H1 (cell line): ENCODE results near the gene CXCL17. TPM values are rescaled to one million over a fixed set of nuclear protein-coding genes. Genes with fewer than 3 reads are reported as not detected.

Experiments used
- CTCF ChIA-PET: fragments of 300-600 bp; sonication (Branson Sonifier 250); formaldehyde crosslinking; loops from one replicate; lab custom pipeline; 2021; ENCODE audit not compliant: partially characterized antibody; lab: Charles Lee
- POLR2A ChIA-PET: fragments of 300-600 bp; sonication (Branson Sonifier 250); formaldehyde crosslinking; loops from one replicate; lab custom pipeline; 2021; ENCODE audit warnings: inconsistent platforms; ENCODE audit not compliant: partially characterized antibody; lab: Charles Lee
- DNase-seq, 2 experiments: peaks; one replicate each; pipeline versions ENCODE4 v3.0.0 to v3.0.0-alpha.2; 2010 to 2022; ENCODE audit warnings: low spot score in 2 of 2, low read depth in 1 of 2, mixed read lengths in 1 of 2
- FAIRE-seq: peaks from 2 replicates; lab custom pipeline; 2011; peaks lifted over from hg19 to GRCh38; lab: Jason Lieb, UNC
- H2AFZ ChIP-seq: 2 replicates; pipeline ENCODE4 v1.8.1; 2012; ENCODE audit warnings: low read length, inconsistent platforms
- H2AK5ac ChIP-seq: 2 replicates; pipeline ENCODE4 v1.6.1; 2013; ENCODE audit warnings: low read depth, low read length
- H2BK120ac ChIP-seq: replicated peaks from 2 replicates; pipeline ENCODE3; 2013; ENCODE audit warnings: low read depth, low read length, inconsistent platforms
- H2BK12ac ChIP-seq: 2 replicates; pipeline ENCODE4 v1.6.1; 2013; ENCODE audit warnings: low read depth, low read length
- H2BK15ac ChIP-seq: 2 replicates; pipeline ENCODE4 v1.6.1; 2013; ENCODE audit warnings: low read length
- H2BK20ac ChIP-seq: 2 replicates; pipeline ENCODE4 v1.6.1; 2013; ENCODE audit warnings: low read length
- H2BK5ac ChIP-seq: 2 replicates; pipeline ENCODE4 v1.6.1; 2013; ENCODE audit warnings: low read depth, low read length
- H3K14ac ChIP-seq: 2 replicates; pipeline ENCODE4 v1.6.1; 2013; ENCODE audit warnings: inconsistent platforms; ENCODE audit not compliant: insufficient read length
- H3K18ac ChIP-seq: 2 replicates; pipeline ENCODE4 v1.6.1; 2013; ENCODE audit warnings: low read length; ENCODE audit errors: extremely low read depth
- H3K23ac ChIP-seq: 2 replicates; pipeline ENCODE4 v1.6.1; 2013; ENCODE audit warnings: inconsistent platforms; ENCODE audit not compliant: insufficient read length
- H3K23me2 ChIP-seq: 2 replicates; pipeline ENCODE4 v1.6.1; 2013; ENCODE audit warnings: low read depth, low read length
- H3K27ac ChIP-seq: 2 replicates; pipeline ENCODE4 v1.6.1; 2011; ENCODE audit warnings: low read depth, low read length, inconsistent platforms
- H3K27me3 ChIP-seq, 4 experiments: replicated peaks in 1 of 4; 1 replicate in 1 of 4; 2 replicates in 3 of 4; pipeline versions ENCODE4 v1.6.1 to v1.8.1; 2011 to 2013; ENCODE audit warnings: low read length in 3 of 4, mild to moderate bottlenecking in 3 of 4, inconsistent platforms in 2 of 4, mixed read lengths in 2 of 4, moderate library complexity in 1 of 4; ENCODE audit not compliant: control insufficient read depth in 3 of 4, insufficient read depth in 3 of 4; ENCODE audit errors: extremely low read depth in 1 of 4
- H3K36me3 ChIP-seq, 4 experiments: 2 replicates each; pipeline versions ENCODE4 v1.6.1 to v1.8.1; 2011 to 2013; ENCODE audit warnings: mild to moderate bottlenecking in 4 of 4, low read length in 3 of 4, moderate library complexity in 2 of 4, control low read depth in 1 of 4, inconsistent platforms in 1 of 4; ENCODE audit not compliant: insufficient read depth in 4 of 4, control insufficient read depth in 2 of 4
- H3K4ac ChIP-seq: replicated peaks from 2 replicates; pipeline ENCODE3; 2013; ENCODE audit warnings: low read length, low read depth, mixed read lengths, inconsistent platforms; ENCODE audit not compliant: insufficient read length
- H3K4me1 ChIP-seq, 4 experiments: replicated peaks in 1 of 4; 1 replicate in 1 of 4; 2 replicates in 3 of 4; pipeline versions ENCODE4 v1.6.1 to v1.8.1; 2011 to 2013; ENCODE audit warnings: low read length in 3 of 4, inconsistent platforms in 2 of 4, mixed read lengths in 1 of 4; ENCODE audit not compliant: insufficient read depth in 4 of 4, control insufficient read depth in 3 of 4
- H3K4me2 ChIP-seq, 2 experiments: 2 replicates each; pipeline versions ENCODE4 v1.6.1 to v1.8.1; 2011 to 2013; ENCODE audit warnings: low read depth in 2 of 2, low read length in 2 of 2, control low read depth in 1 of 2, inconsistent platforms in 1 of 2, mild to moderate bottlenecking in 1 of 2; ENCODE audit not compliant: insufficient read depth in 1 of 2
- H3K4me3 ChIP-seq, 4 experiments: fragments of 200-600, 300-600 bp in 1 of 4; sonication (generic), shearing (Covaris generic), sonication (Bioruptor Twin) in 1 of 4; 2 replicates each; pipeline versions ENCODE4 v1.5.1 to v1.8.1; 2011 to 2016; ENCODE audit warnings: low read length in 4 of 4, low read depth in 3 of 4, control low read depth in 2 of 4, inconsistent platforms in 2 of 4, mild to moderate bottlenecking in 2 of 4, mixed read lengths in 1 of 4, moderate library complexity in 1 of 4; ENCODE audit not compliant: insufficient read depth in 2 of 4; ENCODE audit errors: extremely low read depth in 1 of 4
- H3K56ac ChIP-seq: replicated peaks from 2 replicates; pipeline ENCODE3; 2013; ENCODE audit warnings: low read depth, mild to moderate bottlenecking, mixed read lengths, low read length, inconsistent platforms; ENCODE audit not compliant: insufficient read length
- H3K79me1 ChIP-seq: 2 replicates; pipeline ENCODE4 v1.6.1; 2013; ENCODE audit warnings: low read depth, low read length, control low read depth
- H3K79me2 ChIP-seq, 2 experiments: 2 replicates each; pipeline versions ENCODE4 v1.6.1 to v1.8.1; 2012 to 2013; ENCODE audit warnings: low read length in 2 of 2, mild to moderate bottlenecking in 2 of 2, inconsistent platforms in 1 of 2; ENCODE audit not compliant: insufficient read depth in 2 of 2, control insufficient read depth in 1 of 2
- H3K9ac ChIP-seq, 4 experiments: replicated peaks in 1 of 4; 1 replicate in 1 of 4; 2 replicates in 3 of 4; pipeline versions ENCODE4 v1.6.1 to v1.8.1; 2011 to 2013; ENCODE audit warnings: low read depth in 3 of 4, low read length in 3 of 4, control low read depth in 2 of 4, mild to moderate bottlenecking in 2 of 4, moderate library complexity in 2 of 4, inconsistent platforms in 1 of 4; ENCODE audit errors: extremely low read depth in 1 of 4
- H3K9me3 ChIP-seq, 2 experiments: 2 replicates each; pipeline versions ENCODE4 v1.6.1 to v1.8.1; 2012 to 2013; ENCODE audit warnings: mild to moderate bottlenecking in 2 of 2, moderate library complexity in 2 of 2, control low read depth in 1 of 2, inconsistent platforms in 1 of 2, low read depth in 1 of 2, low read length in 1 of 2, mixed read lengths in 1 of 2; ENCODE audit not compliant: insufficient read depth in 2 of 2
- H4K20me1 ChIP-seq, 2 experiments: replicated peaks in 1 of 2; 2 replicates each; pipeline versions ENCODE3 to v1.8.1; 2011 to 2013; ENCODE audit warnings: inconsistent platforms in 2 of 2, low read length in 2 of 2, mild to moderate bottlenecking in 1 of 2; ENCODE audit not compliant: insufficient read depth in 2 of 2, control insufficient read depth in 1 of 2
- H4K5ac ChIP-seq: 2 replicates; pipeline ENCODE4 v1.6.1; 2013; ENCODE audit warnings: low read length, low read depth, mixed read lengths, inconsistent platforms; ENCODE audit not compliant: insufficient read length
- H4K8ac ChIP-seq: 2 replicates; pipeline ENCODE4 v1.8.0; 2013; ENCODE audit warnings: mild to moderate bottlenecking, moderate library complexity, low read length, inconsistent platforms; ENCODE audit not compliant: insufficient read depth; ENCODE audit errors: extremely low read depth
- H4K91ac ChIP-seq: replicated peaks from 2 replicates; pipeline ENCODE3; 2013; ENCODE audit warnings: low read length, mixed read lengths, inconsistent platforms; ENCODE audit not compliant: insufficient read length
- ASH2L ChIP-seq: fragments of 200-600, 300-600 bp; sonication (generic); IDR thresholded peaks from one replicate; pipeline ENCODE4 v1.7.1; 2017; ENCODE audit warnings: low read length
- ATF2 ChIP-seq: IDR thresholded peaks from 2 replicates; pipeline ENCODE4 v1.6.1; 2012; ENCODE audit warnings: low read length, inconsistent platforms
- CBX5 ChIP-seq: fragments of 300-800, 300-1000 bp; sonication (generic); IDR thresholded peaks from 2 replicates; pipeline ENCODE4 v1.7.1; 2016; ENCODE audit warnings: antibody characterized with exemption, low read length, low read depth
- CTBP2 ChIP-seq: IDR thresholded peaks from 2 replicates; pipeline ENCODE4 v1.7.0; 2011; ENCODE audit warnings: borderline replicate concordance, mild to moderate bottlenecking, moderate library complexity, mixed read lengths, low read length; ENCODE audit not compliant: insufficient read depth, insufficient read length
- JUN ChIP-seq: IDR thresholded peaks from 2 replicates; pipeline ENCODE4 v1.6.1; 2011; ENCODE audit warnings: low read depth, mild to moderate bottlenecking, improper control_type of control experiment, low read length
- RXRA ChIP-seq: IDR thresholded peaks from 2 replicates; pipeline ENCODE4 v1.6.1; 2011; ENCODE audit warnings: low read depth, mild to moderate bottlenecking, low read length, moderate library complexity; ENCODE audit not compliant: insufficient read depth
- SAP30 ChIP-seq: fragments of 300-600 bp; sonication (generic); IDR thresholded peaks from 2 replicates; pipeline ENCODE4 v1.7.1; 2012; ENCODE audit warnings: low read length, moderate library complexity, mild to moderate bottlenecking, inconsistent platforms; ENCODE audit not compliant: insufficient read depth, insufficient replicate concordance
- SP4 ChIP-seq: IDR thresholded peaks from 2 replicates; pipeline ENCODE4 v1.6.1; 2012; ENCODE audit warnings: low read length, inconsistent platforms
- SUZ12 ChIP-seq: fragments of 200-600 bp; sonication (generic); IDR thresholded peaks from 2 replicates; pipeline ENCODE4 v1.6.1; 2012; ENCODE audit warnings: mild to moderate bottlenecking, inconsistent platforms, low read length, moderate library complexity, mixed read lengths
- TCF12 ChIP-seq: IDR thresholded peaks from 2 replicates; pipeline ENCODE4 v1.6.1; 2011; ENCODE audit warnings: low read depth, mild to moderate bottlenecking, low read length
- whole genome bisulfite sequencing, 2 experiments: shearing (Covaris generic) in 1 of 2; methylation state at CpG; one replicate each; pipeline versions ENCODE4 v1.1.6 to v1.1.7; 2013 to 2015; ENCODE audit warnings: low lambda C conversion rate in 2 of 2, mixed read lengths in 2 of 2, inconsistent platforms in 1 of 2, low coverage in 1 of 2, missing lambda C conversion rate in 1 of 2; ENCODE audit not compliant: insufficient replicate concordance in 2 of 2, insufficient coverage in 1 of 2, insufficient read length in 1 of 2; ENCODE audit errors: extremely low coverage in 1 of 2, missing lambda C conversion rate in 1 of 2; 5-methylcytosine and 5-hydroxymethylcytosine counted together
- polyA plus RNA-seq, 7 experiments: library from polyadenylated mRNA; depleted of rRNA in 3 of 7; stranded (reverse) in 5 of 7; unstranded in 2 of 7; fragments of >200 nt in 5 of 7; fragments of 200-250 nt in 2 of 7; gene quantifications; 1 replicate in 5 of 7; 2 replicates in 1 of 7; 4 replicates in 1 of 7; pipeline versions ENCODE4 v1.2.1 to v1.2.3, GENCODE V29; 2011 to 2013; ENCODE audit warnings: missing spikeins in 2 of 7, mixed read lengths in 2 of 7
- total RNA-seq: library from RNA; stranded (reverse); fragmentation: NEBNext Ultra II Directional; extraction: Animal tissue kit (Norgen Biotek cat#: 25700); gene quantifications from 2 replicates; pipeline ENCODE4 v1.2.1, GENCODE V29; 2021

Gene CXCL17
- total and polyA plus RNA-seq, 2 of the 8 experiments (the other 6 are each of a cell fraction or from before 2014, with no cell fraction given) = not detected

DNA sequence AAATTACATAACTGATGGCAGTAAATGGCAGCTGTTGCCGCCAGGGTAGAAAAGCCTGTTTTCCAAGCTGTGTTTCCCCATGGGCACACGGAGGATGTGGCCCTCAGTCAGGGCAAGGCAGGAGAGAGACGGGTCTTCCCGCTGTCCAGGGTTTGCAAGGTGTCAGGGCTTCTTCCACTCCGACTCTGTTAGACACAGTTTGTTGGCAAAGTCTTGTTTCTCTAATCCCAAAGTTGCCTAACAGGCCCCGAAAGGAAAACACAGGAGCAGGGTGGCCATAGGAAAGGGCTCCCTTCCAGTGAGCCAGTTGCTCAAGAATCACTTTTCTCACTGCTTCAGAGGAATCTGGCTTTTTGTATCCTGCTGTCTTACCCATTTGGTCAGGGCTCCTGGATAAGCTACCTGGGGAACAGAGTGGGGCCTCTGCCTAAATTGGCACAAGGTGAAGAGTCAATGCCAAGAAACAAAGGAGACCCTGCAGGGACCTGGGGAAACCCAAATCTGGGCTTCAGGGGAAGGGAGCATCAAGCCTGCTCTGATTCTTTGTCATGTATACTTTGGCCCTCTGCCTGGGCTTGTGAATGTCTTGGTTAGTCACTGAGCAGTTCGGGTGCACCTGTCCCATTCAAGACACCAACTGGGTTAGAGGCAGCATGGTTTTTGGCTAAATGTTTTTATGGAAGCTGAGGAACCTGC lies 29.0 kb upstream of the CXCL17 start:
- Histone ChIP-seq H2BK5ac (peak overlapping the region; percentile 99), H3K79me2 (no peaks in the 10 kb centered on the region), H3K36me3 (no peaks in the 10 kb centered on the region), H2BK120ac (peak overlapping the region; percentile 91), H4K91ac (peak overlapping the region; percentile 92), H3K27me3 (no peaks in the 10 kb centered on the region), H2BK20ac (peak overlapping the region; percentile 97), H3K9me3 (no peaks in the 10 kb centered on the region), H4K8ac (0 out of 2 replicates have a peak overlapping the region, but pooled peaks have one; percentile 64), H4K5ac (peak overlapping the region; percentile 63), H3K4me2 (peak overlapping the region; percentile 16 to 36; a peak in 1 of 4 replicates), H3K23ac (no peak overlapping the region), H2BK12ac (peak overlapping the region; percentile 90), H3K79me1 (no peaks in the 10 kb centered on the region), H2AFZ (no peak overlapping the region), H2BK15ac (0 out of 2 replicates have a peak overlapping the region, but pooled peaks have one; percentile 48), H3K9ac (peak overlapping the region in 2 of 4 experiments; percentile 8 to 24; a peak in 3 of 7 replicates), H3K14ac (no peak overlapping the region), H3K18ac (peak overlapping the region; percentile 97), H3K56ac (peak overlapping the region; percentile 40), H3K4me3 (peak overlapping the region in 1 of 4 experiments; percentile 4; a peak in 1 of 8 replicates), H2AK5ac (peak overlapping the region; percentile 92), H3K23me2 (no peaks in the 10 kb centered on the region), H3K4me1 (peaks cover 14 to 40% (median 34%) of the 10 kb centered on the region in 4 experiments), H3K27ac (peak overlapping the region; percentile 76; the same call in 1 of the 2 replicates), H3K4ac (peak overlapping the region; percentile 93), H4K20me1 (no peaks in the 10 kb centered on the region)
- ChIA-PET POLR2A (interaction anchor here (0.5 to 1.9 kb wide), 7 partner anchors 12 to 48 kb away, joined by 3 to 5 read pairs (median 4); no protein-coding TSS in a partner anchor), CTCF (interaction anchor here (0.7 to 5.1 kb wide), 19 partner anchors 9 to 92 kb away, joined by 3 to 30 read pairs (median 4); partner anchors contain the start of gene CEACAM1)
- FAIRE-seq (peak; percentile 82), DNase-seq (no peak)
- 72% methylated on average over 7 of the region's 7 CpGs; no CpG with 5 or more reads in 1 of the 2 experiments for WGBS, 2 experiments
- TF ChIP-seq CBX5 (no peak), JUN (no peak), ASH2L (no peak), SP4 (no peak), SUZ12 (no peak), RXRA (no peak), TCF12 (0 out of 2 replicates have a peak, but pooled peaks have one; percentile 58), CTBP2 (no peak), ATF2 (no peak), SAP30 (no peak)
